DOHH2 (cell line): ENCODE measurements around the gene SPATA20.

Experiments
- H3F3A ChIP-seq: fragments of 200-600 bp; sonication (generic), shearing (Covaris generic); 2 replicates; pipeline ENCODE4 v1.6.0; 2016; ENCODE audit warnings: antibody characterized with exemption, mild to moderate bottlenecking; ENCODE audit not compliant: control insufficient read depth, insufficient read depth
- H3K27ac ChIP-seq: fragments of 200-600 bp; sonication (generic); 2 replicates; pipeline ENCODE4 v1.5.1; 2014; ENCODE audit warnings: low read depth, mild to moderate bottlenecking, low read length, moderate library complexity
- H3K27me3 ChIP-seq: fragments of 200-600 bp; sonication (generic); 2 replicates; pipeline ENCODE4 v1.6.1; 2014; ENCODE audit warnings: mild to moderate bottlenecking, low read length, mixed read lengths; ENCODE audit not compliant: control insufficient read depth
- H3K36me3 ChIP-seq: fragments of 200-600 bp; sonication (generic); 2 replicates; pipeline ENCODE4 v1.6.1; 2014; ENCODE audit warnings: mild to moderate bottlenecking, low read length, moderate library complexity, mixed read lengths; ENCODE audit not compliant: control insufficient read depth
- H3K4me1 ChIP-seq: fragments of 200-600 bp; sonication (generic); 2 replicates; pipeline ENCODE4 v1.6.1; 2014; ENCODE audit warnings: mild to moderate bottlenecking, low read length, mixed read lengths; ENCODE audit not compliant: control insufficient read depth
- H3K4me2 ChIP-seq: fragments of 200-600 bp; sonication (generic); 2 replicates; pipeline ENCODE4 v1.6.0; 2014; ENCODE audit warnings: mild to moderate bottlenecking, low read length, moderate library complexity
- H3K4me3 ChIP-seq: fragments of 200-600 bp; sonication (generic); 2 replicates; pipeline ENCODE4 v1.5.1; 2014; ENCODE audit warnings: mild to moderate bottlenecking, low read length, mixed read lengths
- H3K79me2 ChIP-seq: fragments of 200-600 bp; sonication (generic); 2 replicates; pipeline ENCODE4 v1.6.1; 2014; ENCODE audit warnings: mild to moderate bottlenecking, low read length, mixed read lengths; ENCODE audit not compliant: control insufficient read depth
- H3K9me2 ChIP-seq: fragments of 200-600 bp; sonication (generic); replicated peaks from 2 replicates; pipeline ENCODE4 v1.6.1; 2014; ENCODE audit warnings: mild to moderate bottlenecking, low read length, mixed read lengths; ENCODE audit not compliant: control insufficient read depth
- H3K9me3 ChIP-seq: fragments of 200-600 bp; sonication (generic); 2 replicates; pipeline ENCODE4 v1.6.1; 2014; ENCODE audit warnings: antibody characterized with exemption, low read length, mixed read lengths; ENCODE audit not compliant: control insufficient read depth, insufficient read depth
- H4K20me1 ChIP-seq: fragments of 200-600 bp; sonication (generic); 2 replicates; pipeline ENCODE4 v1.6.0; 2014; ENCODE audit warnings: low read depth, mild to moderate bottlenecking, antibody characterized with exemption, low read length, moderate library complexity; ENCODE audit not compliant: control insufficient read depth, insufficient read depth
- CTCF ChIP-seq: fragments of 200-600 bp; sonication (generic); IDR thresholded peaks from one replicate; pipeline ENCODE4 v1.5.1; 2014; ENCODE audit warnings: antibody characterized with exemption, mild to moderate bottlenecking, low read depth, low read length; ENCODE audit not compliant: poor library complexity, severe bottlenecking
- EZH2phosphoT487 ChIP-seq: fragments of 200-600 bp; sonication (generic); IDR thresholded peaks from 2 replicates; pipeline ENCODE4 v1.6.1; 2017; ENCODE audit warnings: borderline replicate concordance, mild to moderate bottlenecking, antibody characterized with exemption, low read length, moderate library complexity, mixed read lengths

SPATA20 gene

GRCh38 chr17:50517504-50518383 lies 29.2 kb upstream of the SPATA20 start:
- Histone ChIP-seq H4K20me1 (no peaks in the 10 kb centered on the region), H3K4me1 (peaks cover 10% of the 10 kb centered on the region), H3K36me3 (no peaks in the 10 kb centered on the region), H3K27ac (no peak overlapping the region), H3K9me2 (no peaks in the 10 kb centered on the region), H3K79me2 (no peaks in the 10 kb centered on the region), H3K27me3 (no peaks in the 10 kb centered on the region), H3F3A (no peaks in the 10 kb centered on the region), H3K4me2 (no peak overlapping the region), H3K9me3 (no peaks in the 10 kb centered on the region), H3K4me3 (no peak overlapping the region)
- TF ChIP-seq CTCF (no peak), EZH2phosphoT487 (no peak)

- Histone ChIP-seq H3F3A (no peaks in the 10 kb centered on the region), H3K27ac (no peak overlapping the region), H3K36me3 (no peaks in the 10 kb centered on the region), H4K20me1 (no peaks in the 10 kb centered on the region), H3K4me2 (no peak overlapping the region), H3K9me3 (no peaks in the 10 kb centered on the region), H3K4me1 (peaks cover 10% of the 10 kb centered on the region), H3K9me2 (no peaks in the 10 kb centered on the region), H3K27me3 (no peaks in the 10 kb centered on the region), H3K4me3 (no peak overlapping the region), H3K79me2 (no peaks in the 10 kb centered on the region)
- TF ChIP-seq CTCF (no peak), EZH2phosphoT487 (no peak)
Observed at GRCh38 chr17:50518384-50519023, 28.5 kb upstream of the SPATA20 start.

- H3K4me1 ChIP-seq, result peaks cover 10% of the 10 kb centered on the region
- H3K36me3 ChIP-seq, result no peaks in the 10 kb centered on the region
- H3K9me2 ChIP-seq, result no peaks in the 10 kb centered on the region
- H4K20me1 ChIP-seq, result no peaks in the 10 kb centered on the region
- no peak overlapping the region for H3K4me3 ChIP-seq
- H3K4me2 ChIP-seq, result no peak overlapping the region
- H3K27ac ChIP-seq, result no peak overlapping the region
- TF ChIP-seq CTCF (no peak), EZH2phosphoT487 (no peak)
- H3K27me3 ChIP-seq, result no peaks in the 10 kb centered on the region
- no peaks in the 10 kb centered on the region for H3K79me2 ChIP-seq
- no peaks in the 10 kb centered on the region for H3K9me3 ChIP-seq
- no peaks in the 10 kb centered on the region for H3F3A ChIP-seq
Observed at GRCh38 chr17:50519141-50519834, 27.7 kb upstream of the SPATA20 start.
